Left lung (tissue), 10 donors: Measurements from ENCODE around the gene XKR7. TPM values are rescaled to one million over a fixed set of nuclear protein-coding genes. Genes with fewer than 3 reads are reported as not detected.
A peak's percentile ranks its signal among the peaks of the same experiment; 100 is the strongest.

ENCODE experiments used
- ATAC-seq: fragments of 200-7000 bp; cut with Tn5 transposase; one replicate; pipeline ENCODE4 v1.9.1; 2020; ENCODE audit warnings: moderate library complexity
- DNase-seq, 4 donors: peaks; one replicate each; pipeline ENCODE4 v3.0.0-alpha.2; 2013 to 2020
- H3K27ac ChIP-seq, 2 donors: fragments of 200-600 bp; sonication (generic) in 1 of 2; one replicate each; pipeline versions ENCODE4 v1.5.0 to v1.8.0; 2020 to 2021
- H3K27me3 ChIP-seq, 2 donors: fragments of 200-600 bp; sonication (generic) in 1 of 2; one replicate each; pipeline versions ENCODE4 v1.5.0 to v1.8.0; 2020 to 2021
- H3K36me3 ChIP-seq, 2 donors: fragments of 200-600 bp; sonication (generic) in 1 of 2; one replicate each; pipeline versions ENCODE4 v1.5.0 to v1.8.0; 2020 to 2021
- H3K4me1 ChIP-seq, 2 donors: fragments of 200-600 bp; one replicate each; pipeline ENCODE4 v1.8.0; 2021
- H3K4me3 ChIP-seq, 2 donors: fragments of 200-600 bp; sonication (generic) in 1 of 2; one replicate each; pipeline versions ENCODE4 v1.5.0 to v1.8.0; 2020 to 2021; ENCODE audit warnings: mild to moderate bottlenecking in 1 of 2
- H3K9me3 ChIP-seq, 2 donors: fragments of 200-600 bp; sonication (generic) in 1 of 2; one replicate each; pipeline versions ENCODE4 v1.5.0 to v1.8.0; 2020 to 2021
- CTCF ChIP-seq, 2 donors: fragments of 200-600 bp; sonication (generic) in 1 of 2; IDR thresholded peaks; one replicate each; pipeline versions ENCODE4 v1.5.0 to v1.8.0; 2021; ENCODE audit warnings: antibody characterized with exemption in 2 of 2
- intact Hi-C, 2 donors: fragments of 100-400 bp; cut with DNase I; formaldehyde crosslinking; loops; one replicate each; pipeline versions ENCODE4 v1.11.2 to v1.14.2; 2022
- polyA plus RNA-seq, 6 donors: library from polyadenylated mRNA; unstranded; fragments of 120-200 nt; gene quantifications; one replicate each; pipeline ENCODE4 v1.2.1, GENCODE V29; 2013; ENCODE audit not compliant: insufficient read length in 6 of 6
- total RNA-seq, 2 donors: library from RNA; stranded (reverse); fragmentation: NEBNext Ultra II Directional; extraction: Animal tissue kit (Norgen Biotek cat#: 25700); gene quantifications; one replicate each; pipeline ENCODE4 v1.2.1, GENCODE V29; 2021
- donor health status: DM: no; HTN: yes; CAD: no.
- donor health status: DM: no; HTN: no; CAD: no.

The XKR7 gene
- total and polyA plus RNA-seq, 8 donors, result 0.05 to 0.19 (median 0.07) TPM; not detected in 1

- ATAC-seq (no peak), DNase-seq (no peak)
- Histone ChIP-seq H3K27ac (no peak overlapping the region), H3K4me3 (no peak overlapping the region), H3K4me1 (peaks cover 0 to 7% of the 10 kb centered on the region in 2 donors), H3K36me3 (no peaks in the 10 kb centered on the region), H3K27me3 (peaks cover 10 to 66% of the 10 kb centered on the region in 2 donors), H3K9me3 (no peaks in the 10 kb centered on the region)
- no peak for TF ChIP-seq CTCF (IDR thresholded peaks at IDR 0.05)
- intact Hi-C loops, result no loop called here
These were observed 45.4 kb downstream of the XKR7 start for GRCh38 chr20:32013326-32013725.

GRCh38 chr20:32017711-32018251, 49.8 kb downstream of the XKR7 start:
- Histone ChIP-seq H3K27me3 (peaks cover 27 to 87% of the 10 kb centered on the region in 2 donors), H3K4me3 (peak overlapping the region in 1 of 2 donors; percentile 75), H3K4me1 (peaks cover 4 to 28% of the 10 kb centered on the region in 2 donors), H3K27ac (no peak overlapping the region), H3K36me3 (no peaks in the 10 kb centered on the region), H3K9me3 (no peaks in the 10 kb centered on the region)
- TF ChIP-seq CTCF (IDR thresholded peaks at IDR 0.05), result peak in 1 of 2 donors; percentile 19
- peak; percentile 83 for ATAC-seq
- DNase-seq, result peak in 1 of 4 donors; percentile 42
- intact Hi-C loops, result no loop called here

- Histone ChIP-seq H3K4me1 (peaks cover 4 to 28% of the 10 kb centered on the region in 2 donors), H3K36me3 (no peaks in the 10 kb centered on the region), H3K27ac (no peak overlapping the region), H3K9me3 (no peaks in the 10 kb centered on the region), H3K27me3 (peaks cover 30 to 94% of the 10 kb centered on the region in 2 donors), H3K4me3 (peak overlapping the region; percentile 41 to 75)
- DNase-seq (peak in 3 of 4 donors; percentile 32 to 90 (median 44)), ATAC-seq (peak; percentile 92)
- intact Hi-C loops, result no loop called here
- no peak for TF ChIP-seq CTCF (IDR thresholded peaks at IDR 0.05)
These were observed 50.6 kb downstream of the XKR7 start for GRCh38 chr20:32018269-32019155.

GRCh38 chr20:32019156-32019510, 51.2 kb downstream of the XKR7 start:
- DNase-seq, result no peak
- ATAC-seq, result no peak

More at GRCh38 chr20:32019156-32019510, 51.2 kb downstream of the XKR7 start:
- TF ChIP-seq CTCF (IDR thresholded peaks at IDR 0.05), result no peak
- no peak overlapping the region for H3K27ac ChIP-seq
- peaks cover 30 to 99% of the 10 kb centered on the region in 2 donors for H3K27me3 ChIP-seq
- no peaks in the 10 kb centered on the region for H3K36me3 ChIP-seq
- no peaks in the 10 kb centered on the region for H3K9me3 ChIP-seq
- intact Hi-C loops, result no loop called here
- peaks cover 4 to 28% of the 10 kb centered on the region in 2 donors for H3K4me1 ChIP-seq
- peak overlapping the region in 1 of 2 donors; percentile 75 for H3K4me3 ChIP-seq
